ENCODE measurements around the gene OCEL1. TPM values are rescaled to one million over a fixed set of nuclear protein-coding genes. Genes with fewer than 3 reads are reported as not detected.

Gene OCEL1
- total RNA-seq, 4 donors from 2014 or later, result 1.8 to 6.9 (median 4.1) TPM

- 79 to 90% methylated on average over 5 to 12 of the region's 17 CpGs for WGBS, 2 donors
- Histone ChIP-seq H3K4me1 (no peaks in the 10 kb centered on the region), H3K27ac (no peak overlapping the region), H3K4me3 (no peak overlapping the region), H3K36me3 (peaks cover 20 to 100% (median 33%) of the 10 kb centered on the region in 3 donors), H3K27me3 (no peaks in the 10 kb centered on the region), H3K9me3 (no peaks in the 10 kb centered on the region)
- intact Hi-C loops (cut with DNase I), result loop anchor here (10.0 kb wide), 1 partner anchor 82 kb away; the partner anchor contains the start of gene ANKLE1
- TF ChIP-seq CTCF (IDR thresholded peaks at IDR 0.05) (no peak), POLR2A (IDR thresholded peaks at IDR 0.05) (no peak)
- no peak for DNase-seq
These were observed 23.3 kb upstream of the OCEL1 start for GRCh38 chr19:17202713-17203112.

- no peaks in the 10 kb centered on the region for H3K27me3 ChIP-seq
- intact Hi-C loops (cut with DNase I), result loop anchor here (10.0 kb wide), 1 partner anchor 79 kb away; the partner anchor contains the start of gene ANKLE1
- 67 to 100% methylated on average over 1 to 3 of the region's 27 CpGs for WGBS, 2 donors
- TF ChIP-seq POLR2A (IDR thresholded peaks at IDR 0.05), result no peak
- TF ChIP-seq CTCF (IDR thresholded peaks at IDR 0.05), result peak in 5 of 6 experiments; percentile 53 to 81 (median 71)
- peaks cover 20 to 100% (median 24%) of the 10 kb centered on the region in 3 donors for H3K36me3 ChIP-seq
- no peak overlapping the region for H3K27ac ChIP-seq
- H3K9me3 ChIP-seq, result no peaks in the 10 kb centered on the region
- H3K4me1 ChIP-seq, result no peaks in the 10 kb centered on the region
- no peak overlapping the region for H3K4me3 ChIP-seq
- no peak for DNase-seq
These were observed 20.5 kb upstream of the OCEL1 start for GRCh38 chr19:17205237-17206140.

GRCh38 chr19:17206736-17207581, 19.1 kb upstream of the OCEL1 start:
- 86 to 96% methylated on average over 6 to 12 of the region's 25 CpGs for WGBS, 2 donors
- Histone ChIP-seq H3K4me1 (no peaks in the 10 kb centered on the region), H3K27me3 (no peaks in the 10 kb centered on the region), H3K36me3 (peaks cover 16 to 100% (median 21%) of the 10 kb centered on the region in 3 donors), H3K9me3 (no peaks in the 10 kb centered on the region), H3K4me3 (no peak overlapping the region), H3K27ac (no peak overlapping the region)
- intact Hi-C loops (cut with DNase I), result loop anchor here (10.0 kb wide), 1 partner anchor 78 kb away; the partner anchor contains the start of gene ANKLE1
- DNase-seq, result no peak
- TF ChIP-seq CTCF (IDR thresholded peaks at IDR 0.05) (no peak), POLR2A (IDR thresholded peaks at IDR 0.05) (no peak)

- no peak overlapping the region for H3K4me3 ChIP-seq
- H3K36me3 ChIP-seq, result peaks cover 8 to 94% (median 15%) of the 10 kb centered on the region in 3 donors
- peaks cover 0 to 2% (median under 1%) of the 10 kb centered on the region in 3 donors for H3K4me1 ChIP-seq
- H3K27me3 ChIP-seq, result no peaks in the 10 kb centered on the region
- H3K27ac ChIP-seq, result no peak overlapping the region
- TF ChIP-seq POLR2A (IDR thresholded peaks at IDR 0.05) (no peak), CTCF (IDR thresholded peaks at IDR 0.05) (no peak)
- intact Hi-C loops (cut with DNase I), result loop anchor here (10.0 kb wide), 1 partner anchor 75 kb away; the partner anchor contains the start of gene ANKLE1
- 71 to 80% methylated on average over 11 to 12 of the region's 28 CpGs for WGBS, 2 donors
- DNase-seq, result no peak
- H3K9me3 ChIP-seq, result no peaks in the 10 kb centered on the region
These were observed 16.6 kb upstream of the OCEL1 start for GRCh38 chr19:17209126-17210036.
